ENCODE results near the gene DENND1A. TPM values are rescaled to one million over a fixed set of nuclear protein-coding genes. Genes with fewer than 3 reads are reported as not detected.

DENND1A gene
- total RNA-seq, 1 donor from 2014 or later = 37.3 TPM

- H3K36me3 ChIP-seq = peaks cover 0 to 13% of the 10 kb centered on the region in 2 donors
- no peak for DNase-seq (ENCODE audit: low spot score in 2 of 2)
- TF ChIP-seq CTCF (IDR thresholded peaks at IDR 0.05) = no peak
These were observed 473.9 kb downstream of the DENND1A start for GRCh38 chr9:123456011-123456410.

GRCh38 chr9:123455187-123455586, 474.7 kb downstream of the DENND1A start:
- H3K4me1 ChIP-seq = no peaks in the 10 kb centered on the region

More at GRCh38 chr9:123456011-123456410, 473.9 kb downstream of the DENND1A start:
- Histone ChIP-seq H3K27ac (no peak overlapping the region), H3K9me3 (no peaks in the 10 kb centered on the region), H3K4me1 (no peaks in the 10 kb centered on the region), H3K4me3 (no peak overlapping the region), H3K27me3 (no peaks in the 10 kb centered on the region)
- intact Hi-C loops (cut with DNase I) = no loop called here

GRCh38 chr9:123454361-123454760, 475.6 kb downstream of the DENND1A start:
- intact Hi-C loops (cut with DNase I) = no loop called here
- Histone ChIP-seq H3K36me3 (peaks cover 0 to 13% of the 10 kb centered on the region in 2 donors), H3K9me3 (no peaks in the 10 kb centered on the region), H3K27ac (no peak overlapping the region), H3K27me3 (no peaks in the 10 kb centered on the region), H3K4me3 (no peak overlapping the region), H3K4me1 (no peaks in the 10 kb centered on the region)
- DNase-seq (ENCODE audit: low spot score in 2 of 2) = peak in 1 of 2 donors; percentile 34
- no peak for TF ChIP-seq CTCF (IDR thresholded peaks at IDR 0.05)

More at GRCh38 chr9:123455187-123455586, 474.7 kb downstream of the DENND1A start:
- peaks cover 0 to 13% of the 10 kb centered on the region in 2 donors for H3K36me3 ChIP-seq
- no peak for DNase-seq (ENCODE audit: low spot score in 2 of 2)
- H3K4me3 ChIP-seq = no peak overlapping the region
- no peaks in the 10 kb centered on the region for H3K9me3 ChIP-seq
- no peak for TF ChIP-seq CTCF (IDR thresholded peaks at IDR 0.05)
- no peaks in the 10 kb centered on the region for H3K27me3 ChIP-seq
- intact Hi-C loops (cut with DNase I) = no loop called here
- no peak overlapping the region for H3K27ac ChIP-seq

- Histone ChIP-seq H3K9me3 (no peaks in the 10 kb centered on the region), H3K4me3 (no peak overlapping the region), H3K27me3 (no peaks in the 10 kb centered on the region), H3K27ac (no peak overlapping the region), H3K36me3 (peaks cover 0 to 13% of the 10 kb centered on the region in 2 donors), H3K4me1 (no peaks in the 10 kb centered on the region)
- peak in 1 of 2 donors; percentile 39 for DNase-seq (ENCODE audit: low spot score in 2 of 2)
- intact Hi-C loops (cut with DNase I) = no loop called here
- TF ChIP-seq CTCF (IDR thresholded peaks at IDR 0.05) = no peak
These were observed 476.1 kb downstream of the DENND1A start for GRCh38 chr9:123453831-123454321.

- Histone ChIP-seq H3K4me1 (no peaks in the 10 kb centered on the region), H3K4me3 (no peak overlapping the region), H3K9me3 (no peaks in the 10 kb centered on the region), H3K27ac (no peak overlapping the region), H3K36me3 (peaks cover 2 to 13% of the 10 kb centered on the region in 2 donors), H3K27me3 (no peaks in the 10 kb centered on the region)
- DNase-seq (ENCODE audit: low spot score in 2 of 2) = peak in 1 of 2 donors; percentile 15
- intact Hi-C loops (cut with DNase I) = no loop called here
- TF ChIP-seq CTCF (IDR thresholded peaks at IDR 0.05) = no peak
These were observed 476.8 kb downstream of the DENND1A start for GRCh38 chr9:123453076-123453667.

Measured in ascending aorta (tissue), 2 donors.